SK-N-SH (cell line): ENCODE results near the gene TXNDC2. TPM values are rescaled to one million over a fixed set of nuclear protein-coding genes. Genes with fewer than 3 reads are reported as not detected.

Experiments
- CTCF ChIA-PET: fragments of 300-600, 350-600 bp; formaldehyde crosslinking; extraction: SDS; loops from one replicate; lab custom pipeline; 2021; lab: Yijun Ruan, JAX
- POLR2A ChIA-PET: fragments of 350-600 bp; sonication (Branson Sonifier 250); formaldehyde crosslinking; extraction: SDS; loops from one replicate; lab custom pipeline; 2020; ENCODE audit warnings: antibody characterized with exemption, inconsistent platforms; lab: Yijun Ruan, JAX
- DNase-seq: peaks from one replicate; pipeline ENCODE4 v3.0.0; 2012
- H2AFZ ChIP-seq: fragments of 200-600 bp; sonication (generic); 2 replicates; pipeline ENCODE4 v1.8.1; 2016; ENCODE audit warnings: antibody characterized with exemption, mild to moderate bottlenecking, low read depth
- H3F3A ChIP-seq: fragments of 200-600 bp; sonication (generic); replicated peaks from 2 replicates; pipeline ENCODE3; 2016; ENCODE audit warnings: antibody characterized with exemption, mild to moderate bottlenecking; ENCODE audit not compliant: insufficient read depth
- H3K27ac ChIP-seq, 2 experiments: fragments of 200-500 bp in 1 of 2; fragments of 200-600 bp in 1 of 2; sonication (Bioruptor generic) in 1 of 2; sonication (generic), shearing (Covaris generic) in 1 of 2; 2 replicates each; pipeline versions ENCODE4 v1.5.1 to v1.6.1; 2014 to 2016; ENCODE audit warnings: low read depth in 2 of 2, inconsistent platforms in 1 of 2, low read length in 1 of 2, mild to moderate bottlenecking in 1 of 2, mixed read lengths in 1 of 2
- H3K27me3 ChIP-seq: fragments of 200-600 bp; sonication (generic), shearing (Covaris generic); 2 replicates; pipeline ENCODE4 v1.6.1; 2016; ENCODE audit warnings: mixed run types; ENCODE audit not compliant: insufficient read depth
- H3K36me3 ChIP-seq, 2 experiments: fragments of 200-500 bp in 1 of 2; fragments of 200-600 bp in 1 of 2; sonication (Bioruptor generic) in 1 of 2; sonication (generic) in 1 of 2; replicated peaks in 1 of 2; 2 replicates each; pipeline versions ENCODE3 to v1.5.1; 2014 to 2016; ENCODE audit warnings: low read length in 1 of 2, mild to moderate bottlenecking in 1 of 2; ENCODE audit not compliant: insufficient read depth in 2 of 2, control insufficient read depth in 1 of 2
- H3K4me1 ChIP-seq, 2 experiments: fragments of 200-500 bp in 1 of 2; fragments of 200-600 bp in 1 of 2; sonication (Bioruptor generic) in 1 of 2; sonication (generic), shearing (Covaris generic) in 1 of 2; 2 replicates each; pipeline versions ENCODE4 v1.5.1 to v1.6.1; 2014 to 2016; ENCODE audit warnings: low read depth in 1 of 2, low read length in 1 of 2, mixed run types in 1 of 2; ENCODE audit not compliant: insufficient read depth in 2 of 2, control insufficient read depth in 1 of 2
- H3K4me2 ChIP-seq: fragments of 200-600 bp; sonication (generic), shearing (Covaris generic); 2 replicates; pipeline ENCODE4 v1.6.1; 2017; ENCODE audit warnings: mixed run types
- H3K4me3 ChIP-seq, 2 experiments: fragments of 200-500 bp in 1 of 2; fragments of 200-600 bp in 1 of 2; sonication (Bioruptor generic) in 1 of 2; sonication (generic), shearing (Covaris generic) in 1 of 2; 2 replicates each; pipeline versions ENCODE4 v1.5.1 to v1.8.1; 2014 to 2016; ENCODE audit warnings: low read depth in 2 of 2, inconsistent platforms in 1 of 2, low read length in 1 of 2, mild to moderate bottlenecking in 1 of 2, mixed read lengths in 1 of 2, moderate library complexity in 1 of 2
- H3K79me2 ChIP-seq: fragments of 200-600 bp; sonication (generic); 2 replicates; pipeline ENCODE4 v1.8.1; 2017; ENCODE audit warnings: mild to moderate bottlenecking; ENCODE audit not compliant: insufficient read depth
- H3K9ac ChIP-seq: fragments of 200-600 bp; sonication (generic); 2 replicates; pipeline ENCODE4 v1.6.1; 2017; ENCODE audit warnings: mixed run types
- H3K9me2 ChIP-seq: fragments of 200-600 bp; sonication (generic); 2 replicates; pipeline ENCODE4 v1.6.1; 2017; ENCODE audit warnings: mixed run types
- H3K9me3 ChIP-seq: fragments of 200-600 bp; sonication (generic); 2 replicates; pipeline ENCODE4 v1.6.1; 2017; ENCODE audit warnings: mixed run types, mild to moderate bottlenecking, moderate library complexity
- H4K20me1 ChIP-seq: fragments of 200-600 bp; sonication (generic); 2 replicates; pipeline ENCODE4 v1.6.1; 2017; ENCODE audit warnings: mild to moderate bottlenecking, mixed run types; ENCODE audit not compliant: insufficient read depth
- EZH2phosphoT487 ChIP-seq: fragments of 200-600 bp; sonication (generic); IDR thresholded peaks from 2 replicates; pipeline ENCODE4 v1.6.1; 2017; ENCODE audit warnings: low read depth, mixed run types, mild to moderate bottlenecking, antibody characterized with exemption, moderate library complexity, borderline replicate concordance
- FOXJ3 ChIP-seq: sonication (generic); formaldehyde crosslinking; IDR thresholded peaks from 2 replicates; pipeline ENCODE4 v1.5.1; 2020; ENCODE audit warnings: mild to moderate bottlenecking, missing genetic modification reagents
- FOXM1 ChIP-seq: IDR thresholded peaks from 2 replicates; pipeline ENCODE4 v1.4.0; 2012; ENCODE audit warnings: low read depth, mild to moderate bottlenecking
- GABPA ChIP-seq: IDR thresholded peaks from 2 replicates; pipeline ENCODE4 v1.4.0; 2012; ENCODE audit warnings: low read depth, mild to moderate bottlenecking
- NRF1 ChIP-seq: IDR thresholded peaks from 2 replicates; pipeline ENCODE4 v1.6.1; 2012; ENCODE audit warnings: low read depth, mild to moderate bottlenecking, low read length
- RXRA ChIP-seq: IDR thresholded peaks from 2 replicates; pipeline ENCODE4 v1.4.0; 2012; ENCODE audit warnings: low read depth, mild to moderate bottlenecking, borderline replicate concordance
- YY1 ChIP-seq: IDR thresholded peaks from 2 replicates; pipeline ENCODE4 v1.4.0; 2012; ENCODE audit warnings: low read depth, mild to moderate bottlenecking
- WGBS: methylation state at CpG from one replicate; pipeline ENCODE4 v1.1.6; 2017; ENCODE audit warnings: low lambda C conversion rate; 5-methylcytosine and 5-hydroxymethylcytosine counted together
- polyA plus RNA-seq, 3 experiments: library from polyadenylated mRNA; depleted of rRNA; stranded (reverse); fragments of >200 nt; gene quantifications; 2 replicates each; pipeline ENCODE4 v1.2.3, GENCODE V29; 2012
- TF ChIP-seq, protein P1 (sequence below): IDR thresholded peaks from 2 replicates; pipeline ENCODE4 v1.6.1; 2012; ENCODE audit warnings: mild to moderate bottlenecking, low read depth, low read length, moderate library complexity
- TF ChIP-seq, protein P2 (sequence below): fragments of 200-600 bp; sonication (generic); IDR thresholded peaks from 2 replicates; pipeline ENCODE4 v1.6.1; 2017; ENCODE audit warnings: antibody characterized with exemption, mild to moderate bottlenecking, moderate library complexity
- TF ChIP-seq, protein P3 (sequence below): IDR thresholded peaks from 2 replicates; pipeline ENCODE4 v1.4.0; 2012; ENCODE audit warnings: low read depth, borderline replicate concordance

Gene TXNDC2
- polyA plus RNA-seq, 1 of the 3 experiments (the other 2 are of a cell fraction) = 0.07 TPM

DNA sequence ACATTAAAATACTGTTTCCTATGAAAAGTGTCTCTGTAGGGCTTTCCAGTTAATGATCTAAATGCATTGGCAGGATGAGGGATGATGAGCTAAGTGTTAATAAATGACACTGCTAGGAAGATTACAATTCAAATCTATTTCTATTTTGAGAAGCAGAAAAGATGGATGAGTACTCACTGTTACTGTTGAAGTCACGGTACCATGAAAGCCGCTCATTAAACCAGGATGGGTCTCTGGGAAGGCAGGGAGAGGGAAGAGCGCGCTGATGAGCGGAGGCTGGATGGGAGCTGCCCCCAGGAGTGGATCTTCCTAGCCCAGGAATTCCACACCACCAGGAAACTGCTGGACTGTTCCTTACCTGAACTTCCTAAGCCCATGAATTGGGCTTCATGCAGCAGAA, 27.1 kb upstream of the TXNDC2 start (continued):
- TF ChIP-seq, protein P1, sequence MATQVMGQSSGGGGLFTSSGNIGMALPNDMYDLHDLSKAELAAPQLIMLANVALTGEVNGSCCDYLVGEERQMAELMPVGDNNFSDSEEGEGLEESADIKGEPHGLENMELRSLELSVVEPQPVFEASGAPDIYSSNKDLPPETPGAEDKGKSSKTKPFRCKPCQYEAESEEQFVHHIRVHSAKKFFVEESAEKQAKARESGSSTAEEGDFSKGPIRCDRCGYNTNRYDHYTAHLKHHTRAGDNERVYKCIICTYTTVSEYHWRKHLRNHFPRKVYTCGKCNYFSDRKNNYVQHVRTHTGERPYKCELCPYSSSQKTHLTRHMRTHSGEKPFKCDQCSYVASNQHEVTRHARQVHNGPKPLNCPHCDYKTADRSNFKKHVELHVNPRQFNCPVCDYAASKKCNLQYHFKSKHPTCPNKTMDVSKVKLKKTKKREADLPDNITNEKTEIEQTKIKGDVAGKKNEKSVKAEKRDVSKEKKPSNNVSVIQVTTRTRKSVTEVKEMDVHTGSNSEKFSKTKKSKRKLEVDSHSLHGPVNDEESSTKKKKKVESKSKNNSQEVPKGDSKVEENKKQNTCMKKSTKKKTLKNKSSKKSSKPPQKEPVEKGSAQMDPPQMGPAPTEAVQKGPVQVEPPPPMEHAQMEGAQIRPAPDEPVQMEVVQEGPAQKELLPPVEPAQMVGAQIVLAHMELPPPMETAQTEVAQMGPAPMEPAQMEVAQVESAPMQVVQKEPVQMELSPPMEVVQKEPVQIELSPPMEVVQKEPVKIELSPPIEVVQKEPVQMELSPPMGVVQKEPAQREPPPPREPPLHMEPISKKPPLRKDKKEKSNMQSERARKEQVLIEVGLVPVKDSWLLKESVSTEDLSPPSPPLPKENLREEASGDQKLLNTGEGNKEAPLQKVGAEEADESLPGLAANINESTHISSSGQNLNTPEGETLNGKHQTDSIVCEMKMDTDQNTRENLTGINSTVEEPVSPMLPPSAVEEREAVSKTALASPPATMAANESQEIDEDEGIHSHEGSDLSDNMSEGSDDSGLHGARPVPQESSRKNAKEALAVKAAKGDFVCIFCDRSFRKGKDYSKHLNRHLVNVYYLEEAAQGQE = no peak
- no peak for TF ChIP-seq FOXJ3 (CRISPR knock-in tag)

DNA sequence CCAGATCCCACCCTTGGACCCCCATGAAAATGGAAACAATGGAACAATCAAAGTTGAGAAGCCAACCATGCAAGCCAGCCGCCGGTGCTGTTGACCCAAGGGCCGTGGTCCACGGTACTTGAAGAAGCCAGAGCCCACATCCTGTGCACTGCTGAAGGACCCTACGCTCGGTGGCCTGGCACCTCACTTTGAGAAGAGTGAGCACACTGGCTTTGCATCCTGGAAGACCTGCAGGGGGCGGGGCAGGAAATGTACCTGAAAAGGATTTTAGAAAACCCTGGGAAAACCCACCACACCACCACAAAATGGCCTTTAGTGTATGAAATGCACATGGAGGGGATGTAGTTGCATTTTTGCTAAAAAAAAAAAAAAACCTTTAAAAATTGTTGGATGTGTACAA, 26.5 kb upstream of the TXNDC2 start:
- H3K9ac ChIP-seq = no peak overlapping the region
- TF ChIP-seq YY1 (no peak), FOXM1 (no peak), GABPA (no peak), EZH2phosphoT487 (no peak), RXRA (no peak), NRF1 (no peak)
- TF ChIP-seq, protein P2, sequence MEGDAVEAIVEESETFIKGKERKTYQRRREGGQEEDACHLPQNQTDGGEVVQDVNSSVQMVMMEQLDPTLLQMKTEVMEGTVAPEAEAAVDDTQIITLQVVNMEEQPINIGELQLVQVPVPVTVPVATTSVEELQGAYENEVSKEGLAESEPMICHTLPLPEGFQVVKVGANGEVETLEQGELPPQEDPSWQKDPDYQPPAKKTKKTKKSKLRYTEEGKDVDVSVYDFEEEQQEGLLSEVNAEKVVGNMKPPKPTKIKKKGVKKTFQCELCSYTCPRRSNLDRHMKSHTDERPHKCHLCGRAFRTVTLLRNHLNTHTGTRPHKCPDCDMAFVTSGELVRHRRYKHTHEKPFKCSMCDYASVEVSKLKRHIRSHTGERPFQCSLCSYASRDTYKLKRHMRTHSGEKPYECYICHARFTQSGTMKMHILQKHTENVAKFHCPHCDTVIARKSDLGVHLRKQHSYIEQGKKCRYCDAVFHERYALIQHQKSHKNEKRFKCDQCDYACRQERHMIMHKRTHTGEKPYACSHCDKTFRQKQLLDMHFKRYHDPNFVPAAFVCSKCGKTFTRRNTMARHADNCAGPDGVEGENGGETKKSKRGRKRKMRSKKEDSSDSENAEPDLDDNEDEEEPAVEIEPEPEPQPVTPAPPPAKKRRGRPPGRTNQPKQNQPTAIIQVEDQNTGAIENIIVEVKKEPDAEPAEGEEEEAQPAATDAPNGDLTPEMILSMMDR = no peak
- TF ChIP-seq, protein P3, sequence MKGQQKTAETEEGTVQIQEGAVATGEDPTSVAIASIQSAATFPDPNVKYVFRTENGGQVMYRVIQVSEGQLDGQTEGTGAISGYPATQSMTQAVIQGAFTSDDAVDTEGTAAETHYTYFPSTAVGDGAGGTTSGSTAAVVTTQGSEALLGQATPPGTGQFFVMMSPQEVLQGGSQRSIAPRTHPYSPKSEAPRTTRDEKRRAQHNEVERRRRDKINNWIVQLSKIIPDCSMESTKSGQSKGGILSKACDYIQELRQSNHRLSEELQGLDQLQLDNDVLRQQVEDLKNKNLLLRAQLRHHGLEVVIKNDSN = no peak
- no peak overlapping the region for H2AFZ ChIP-seq
- POLR2A ChIA-PET = no interaction called here
- no peaks in the 10 kb centered on the region for H3K9me2 ChIP-seq
- no peaks in the 10 kb centered on the region for H4K20me1 ChIP-seq
- H3F3A ChIP-seq = no peaks in the 10 kb centered on the region
- H3K79me2 ChIP-seq = no peaks in the 10 kb centered on the region
- no peak overlapping the region for H3K27ac ChIP-seq
- H3K9me3 ChIP-seq = no peaks in the 10 kb centered on the region
- 81% methylated on average over 2 of the region's 7 CpGs for WGBS
- CTCF ChIA-PET = no interaction called here
- peaks cover 0 to 2% of the 10 kb centered on the region in 2 experiments; a peak in 1 of 4 replicates for H3K4me1 ChIP-seq
- H3K4me3 ChIP-seq = no peak overlapping the region
- no peak for DNase-seq
- peaks cover 0 to 12% of the 10 kb centered on the region in 2 experiments for H3K36me3 ChIP-seq
- H3K27me3 ChIP-seq = no peaks in the 10 kb centered on the region
- no peak overlapping the region for H3K4me2 ChIP-seq
